Parathyroid adenoma (tissue), 2 donors: ENCODE results near the gene TGFBR3.

Source experiments
- H2AFZ ChIP-seq: fragments of 300-600 bp; sonication (generic); one replicate; pipeline ENCODE4 v1.7.0; 2017; ENCODE audit warnings: antibody characterized with exemption, mild to moderate bottlenecking
- H3K27ac ChIP-seq: fragments of 300-600 bp; sonication (generic); one replicate; pipeline ENCODE4 v1.7.0; 2017
- H3K27me3 ChIP-seq: fragments of 300-600 bp; sonication (generic); one replicate; pipeline ENCODE4 v1.7.0; 2017; ENCODE audit warnings: low read length; ENCODE audit not compliant: control insufficient read depth, insufficient read depth
- H3K36me3 ChIP-seq: fragments of 300-600 bp; sonication (generic); one replicate; pipeline ENCODE4 v1.7.0; 2017; ENCODE audit warnings: low read length; ENCODE audit not compliant: control insufficient read depth, insufficient read depth
- H3K4me1 ChIP-seq: fragments of 300-600 bp; sonication (generic); one replicate; pipeline ENCODE4 v1.7.0; 2017; ENCODE audit warnings: control low read depth
- H3K4me2 ChIP-seq: fragments of 300-600 bp; sonication (generic); one replicate; pipeline ENCODE4 v1.7.0; 2017; ENCODE audit warnings: low read length
- H3K4me3 ChIP-seq: fragments of 300-600 bp; sonication (generic); one replicate; pipeline ENCODE4 v1.7.0; 2017; ENCODE audit warnings: low read depth, low read length
- H3K79me2 ChIP-seq: fragments of 300-600 bp; sonication (generic); one replicate; pipeline ENCODE4 v1.7.0; 2017; ENCODE audit warnings: control low read depth
- H3K9ac ChIP-seq: fragments of 300-600 bp; sonication (generic); one replicate; pipeline ENCODE4 v1.7.0; 2017; ENCODE audit warnings: mild to moderate bottlenecking
- H3K9me3 ChIP-seq: fragments of 300-600 bp; sonication (generic); one replicate; pipeline ENCODE4 v1.7.0; 2017; ENCODE audit warnings: low read length; ENCODE audit not compliant: control insufficient read depth
- TF ChIP-seq, protein P1 (sequence below): fragments of 300-600 bp; sonication (generic); IDR thresholded peaks from one replicate; pipeline ENCODE4 v1.7.0; 2017; ENCODE audit warnings: antibody characterized with exemption, mild to moderate bottlenecking
- donor health status: primary hyperparathyroidism.

The TGFBR3 gene

GRCh38 chr1:91712981-91713841 lies 172.7 kb downstream of the TGFBR3 start:
- no peak overlapping the region for H3K4me3 ChIP-seq
- no peaks in the 10 kb centered on the region for H3K36me3 ChIP-seq
- H3K9me3 ChIP-seq, result no peaks in the 10 kb centered on the region
- no peak overlapping the region for H3K9ac ChIP-seq
- peak overlapping the region; percentile 28 for H2AFZ ChIP-seq
- H3K79me2 ChIP-seq, result no peaks in the 10 kb centered on the region
- H3K27me3 ChIP-seq, result no peaks in the 10 kb centered on the region
- TF ChIP-seq, protein P1, sequence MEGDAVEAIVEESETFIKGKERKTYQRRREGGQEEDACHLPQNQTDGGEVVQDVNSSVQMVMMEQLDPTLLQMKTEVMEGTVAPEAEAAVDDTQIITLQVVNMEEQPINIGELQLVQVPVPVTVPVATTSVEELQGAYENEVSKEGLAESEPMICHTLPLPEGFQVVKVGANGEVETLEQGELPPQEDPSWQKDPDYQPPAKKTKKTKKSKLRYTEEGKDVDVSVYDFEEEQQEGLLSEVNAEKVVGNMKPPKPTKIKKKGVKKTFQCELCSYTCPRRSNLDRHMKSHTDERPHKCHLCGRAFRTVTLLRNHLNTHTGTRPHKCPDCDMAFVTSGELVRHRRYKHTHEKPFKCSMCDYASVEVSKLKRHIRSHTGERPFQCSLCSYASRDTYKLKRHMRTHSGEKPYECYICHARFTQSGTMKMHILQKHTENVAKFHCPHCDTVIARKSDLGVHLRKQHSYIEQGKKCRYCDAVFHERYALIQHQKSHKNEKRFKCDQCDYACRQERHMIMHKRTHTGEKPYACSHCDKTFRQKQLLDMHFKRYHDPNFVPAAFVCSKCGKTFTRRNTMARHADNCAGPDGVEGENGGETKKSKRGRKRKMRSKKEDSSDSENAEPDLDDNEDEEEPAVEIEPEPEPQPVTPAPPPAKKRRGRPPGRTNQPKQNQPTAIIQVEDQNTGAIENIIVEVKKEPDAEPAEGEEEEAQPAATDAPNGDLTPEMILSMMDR, result no peak
- no peaks in the 10 kb centered on the region for H3K4me1 ChIP-seq
- H3K27ac ChIP-seq, result peak overlapping the region; percentile 46
- no peak overlapping the region for H3K4me2 ChIP-seq

DNA sequence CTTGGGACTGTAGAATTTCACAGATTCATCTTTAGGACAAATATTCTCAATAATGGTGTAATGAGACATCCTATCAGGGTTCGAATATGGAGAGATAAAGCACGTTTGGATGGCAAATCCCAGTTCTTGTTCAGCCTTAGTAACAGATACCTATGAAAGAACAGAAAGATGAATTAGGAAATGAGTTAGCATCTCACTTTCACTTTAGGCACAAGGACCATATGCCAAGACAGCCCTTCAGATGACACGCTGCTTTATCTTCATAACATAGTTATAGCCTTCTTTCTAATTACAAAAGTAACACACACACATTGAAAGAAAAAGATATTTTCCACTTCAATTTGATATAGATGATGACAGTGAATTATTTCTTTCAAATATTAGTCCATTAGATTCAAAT lies 173.6 kb downstream of the TGFBR3 start:
- no peaks in the 10 kb centered on the region for H3K79me2 ChIP-seq
- H3K9me3 ChIP-seq, result no peaks in the 10 kb centered on the region
- H3K9ac ChIP-seq, result no peak overlapping the region
- no peaks in the 10 kb centered on the region for H3K4me1 ChIP-seq
- no peak overlapping the region for H2AFZ ChIP-seq
- H3K27me3 ChIP-seq, result no peaks in the 10 kb centered on the region
- H3K36me3 ChIP-seq, result no peaks in the 10 kb centered on the region
- no peak overlapping the region for H3K4me3 ChIP-seq
- H3K4me2 ChIP-seq, result no peak overlapping the region
- H3K27ac ChIP-seq, result peak overlapping the region; percentile 46
- TF ChIP-seq, protein P1, result no peak

DNA sequence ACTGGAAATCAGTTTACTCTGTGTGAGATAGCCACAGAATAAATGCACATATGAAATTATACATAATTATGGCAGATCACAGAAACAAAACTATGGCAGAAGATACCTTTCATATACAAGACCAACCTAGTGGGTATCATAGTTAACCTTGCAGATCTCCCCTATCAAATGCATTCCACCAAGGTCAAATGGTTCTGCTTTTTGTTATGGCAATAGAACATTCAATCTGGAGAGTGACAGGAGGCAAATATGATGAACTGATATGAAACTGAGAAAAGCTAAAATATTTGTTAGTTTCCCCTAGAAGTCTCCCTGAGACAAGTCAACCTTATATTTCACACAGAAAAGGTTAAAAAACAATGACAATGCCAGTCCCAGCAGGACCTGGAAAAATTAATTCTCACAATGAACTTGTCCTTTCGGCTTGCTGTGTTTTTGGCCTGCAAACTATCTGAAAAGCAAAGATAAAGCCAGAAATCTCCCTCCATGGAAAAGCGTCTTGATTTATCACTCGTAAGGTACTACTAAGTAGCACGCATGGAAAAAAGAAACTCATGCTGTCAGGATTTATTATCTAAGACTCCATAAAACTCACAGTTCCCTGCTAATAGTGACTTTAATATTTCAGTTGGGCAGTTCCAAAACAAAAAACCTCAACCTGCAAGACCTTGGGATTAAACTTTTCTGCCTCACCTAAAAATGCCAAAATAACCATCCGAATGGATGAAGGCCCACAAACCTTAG lies 174.3 kb downstream of the TGFBR3 start:
- H3K4me1 ChIP-seq, result no peaks in the 10 kb centered on the region
- no peaks in the 10 kb centered on the region for H3K9me3 ChIP-seq
- H3K27ac ChIP-seq, result peak overlapping the region; percentile 46
- TF ChIP-seq, protein P1, result no peak
- no peaks in the 10 kb centered on the region for H3K79me2 ChIP-seq
- no peak overlapping the region for H3K4me2 ChIP-seq
- no peaks in the 10 kb centered on the region for H3K27me3 ChIP-seq
- H3K9ac ChIP-seq, result no peak overlapping the region
- H3K36me3 ChIP-seq, result no peaks in the 10 kb centered on the region
- H3K4me3 ChIP-seq, result no peak overlapping the region
- H2AFZ ChIP-seq, result no peak overlapping the region

GRCh38 chr1:91710261-91710660 lies 175.7 kb downstream of the TGFBR3 start:
- Histone ChIP-seq H3K4me2 (no peak overlapping the region), H3K27me3 (no peaks in the 10 kb centered on the region), H3K9ac (no peak overlapping the region), H3K4me3 (no peak overlapping the region), H2AFZ (no peak overlapping the region), H3K36me3 (no peaks in the 10 kb centered on the region), H3K79me2 (no peaks in the 10 kb centered on the region), H3K9me3 (no peaks in the 10 kb centered on the region), H3K27ac (no peak overlapping the region), H3K4me1 (no peaks in the 10 kb centered on the region)
- TF ChIP-seq, protein P1, result no peak
